SK-N-MC (cell line): ENCODE results near the gene CAPN5.

Source experiments
- EZH2 ChIP-seq: fragments of 200-600 bp; sonication (generic); IDR thresholded peaks from one replicate; pipeline ENCODE4 v1.6.1; 2017; ENCODE audit warnings: antibody characterized with exemption
- POLR2AphosphoS5 ChIP-seq: IDR thresholded peaks from 2 replicates; pipeline ENCODE4 v1.6.1; 2012; ENCODE audit warnings: mild to moderate bottlenecking, low read depth, low read length, borderline replicate concordance

DNA sequence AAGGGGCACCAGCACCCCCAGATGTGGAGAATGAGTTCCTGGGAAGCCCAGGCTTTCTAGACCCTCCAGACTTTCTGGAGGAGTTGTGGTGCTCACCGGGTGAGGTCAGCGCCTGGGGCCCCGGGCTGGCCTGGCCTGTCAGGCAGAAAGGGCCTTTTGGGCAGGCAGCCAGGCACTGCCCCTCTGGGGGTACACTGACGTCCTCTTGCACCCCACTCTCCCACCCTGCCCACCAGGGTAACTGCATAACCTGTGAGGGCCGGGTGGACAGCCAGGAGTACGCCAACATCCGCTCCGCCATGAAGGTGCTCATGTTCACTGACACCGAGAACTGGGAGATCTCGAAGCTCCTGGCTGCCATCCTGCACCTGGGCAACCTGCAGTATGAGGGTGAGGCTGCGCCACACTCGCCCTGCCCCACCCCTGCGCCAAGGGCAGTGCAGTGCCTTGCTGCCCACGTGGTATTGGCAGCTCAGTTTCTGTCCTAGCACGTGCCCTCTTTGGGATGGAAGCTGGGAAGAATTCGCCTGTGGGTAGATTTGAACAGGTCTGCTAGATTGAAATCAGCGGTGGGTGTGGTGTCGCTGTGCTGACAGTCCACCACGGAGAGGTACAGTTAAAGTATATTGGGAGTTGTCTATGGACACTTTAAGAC lies 91.4 kb downstream of the CAPN5 start:
- TF ChIP-seq EZH2 (no peak), POLR2AphosphoS5 (no peak)
